Urothelium cell line (cell line): ENCODE data around the gene KRTAP5-9.
"Not testable (repeated sequence)": the region's sequence is repeated elsewhere in the genome, so short reads cannot be mapped to it uniquely, and the experiment has no call there.

Source experiments
- DNase-seq: peaks from one replicate; pipeline ENCODE4 v3.0.0; 2011; ENCODE audit warnings: low spot score, mixed read lengths
- FAIRE-seq: peaks from 2 replicates; lab custom pipeline; 2011; peaks lifted over from hg19 to GRCh38; lab: Jason Lieb, UNC

The KRTAP5-9 gene

GRCh38 chr11:71548120-71548519 is at the start of gene KRTAP5-9:
TSS of gene KRTAP5-9 (plus strand) at chr11:71548420. CDS start at chr11:71548658, 238 bp downstream.
- no peak for FAIRE-seq

DNA sequence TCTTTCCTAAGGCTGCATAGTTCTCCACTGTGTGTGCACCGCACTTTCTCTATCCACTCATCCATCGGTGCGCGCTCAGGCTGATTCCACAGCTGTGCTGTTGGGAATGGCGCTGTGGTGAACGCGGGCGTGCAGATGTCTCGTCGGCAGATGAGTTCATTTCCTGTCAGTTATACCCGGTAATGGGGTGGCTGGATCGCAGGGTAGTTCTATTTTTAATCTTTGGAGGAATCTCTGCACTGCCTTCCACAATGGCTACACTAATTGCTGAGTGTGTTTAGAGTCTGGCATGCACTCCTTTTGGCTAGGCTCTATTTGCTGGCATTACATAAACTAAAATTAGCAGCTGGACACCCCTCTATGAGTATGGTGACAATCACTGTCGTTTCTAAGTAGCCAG is 49.1 kb upstream of the KRTAP5-9 start:
- FAIRE-seq (no peak), DNase-seq (no peak)

More at GRCh38 chr11:71548120-71548519, at the start of gene KRTAP5-9:
- DNase-seq: no peak

GRCh38 chr11:71499546-71499945 is 48.7 kb upstream of the KRTAP5-9 start:
- FAIRE-seq (no peak), DNase-seq (no peak)

DNA sequence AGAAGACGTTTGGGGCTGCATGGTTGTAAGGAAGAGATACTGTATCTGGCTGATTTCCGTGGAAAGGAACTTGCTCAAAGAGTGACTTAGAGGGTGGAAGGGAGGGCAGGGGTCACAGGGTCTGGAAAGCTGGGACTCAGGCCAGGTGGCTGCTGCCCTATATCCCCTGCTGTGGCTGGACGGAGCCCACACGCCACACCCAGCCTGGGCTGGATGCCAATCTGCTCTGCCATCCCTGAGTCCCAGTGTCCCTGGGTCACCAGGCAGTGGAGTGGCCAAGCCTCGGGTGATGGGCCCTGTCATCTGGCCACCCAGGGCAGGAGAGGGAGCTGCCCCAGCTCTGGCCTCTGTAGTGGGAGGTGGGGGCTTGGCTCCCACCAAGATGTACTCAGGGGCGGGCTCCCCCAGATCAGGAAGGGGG is 47.6 kb upstream of the KRTAP5-9 start:
- FAIRE-seq (no peak), DNase-seq (no peak)

- DNase-seq (no peak), FAIRE-seq (no peak)
These were observed 46.9 kb upstream of the KRTAP5-9 start for GRCh38 chr11:71501071-71501985.

GRCh38 chr11:71502026-71502425 is 46.2 kb upstream of the KRTAP5-9 start:
- DNase-seq (no peak), FAIRE-seq (no peak)

GRCh38 chr11:71502871-71503435 is 45.3 kb upstream of the KRTAP5-9 start:
- no peak for FAIRE-seq
- no peak for DNase-seq

DNA sequence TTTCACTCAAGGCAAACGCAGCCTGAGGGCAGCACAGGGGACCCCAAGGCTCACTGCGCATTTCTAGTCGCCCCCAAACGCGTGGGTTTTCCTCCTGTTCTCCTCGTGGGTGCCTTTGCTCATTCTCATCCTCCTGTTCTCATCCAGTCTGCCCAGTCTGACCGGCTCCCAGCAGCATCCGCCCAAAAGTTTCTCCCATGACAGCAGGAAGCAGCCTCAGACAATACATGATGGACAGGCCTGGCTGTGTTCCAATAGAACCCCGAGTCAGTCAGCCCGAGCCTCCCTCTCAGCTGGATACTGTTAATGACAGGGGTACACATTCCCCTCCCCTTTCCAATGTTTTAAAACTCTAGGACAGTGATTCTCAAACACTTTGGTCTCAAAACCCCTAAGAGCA is 43.7 kb upstream of the KRTAP5-9 start:
- FAIRE-seq (no peak), DNase-seq (no peak)

DNA sequence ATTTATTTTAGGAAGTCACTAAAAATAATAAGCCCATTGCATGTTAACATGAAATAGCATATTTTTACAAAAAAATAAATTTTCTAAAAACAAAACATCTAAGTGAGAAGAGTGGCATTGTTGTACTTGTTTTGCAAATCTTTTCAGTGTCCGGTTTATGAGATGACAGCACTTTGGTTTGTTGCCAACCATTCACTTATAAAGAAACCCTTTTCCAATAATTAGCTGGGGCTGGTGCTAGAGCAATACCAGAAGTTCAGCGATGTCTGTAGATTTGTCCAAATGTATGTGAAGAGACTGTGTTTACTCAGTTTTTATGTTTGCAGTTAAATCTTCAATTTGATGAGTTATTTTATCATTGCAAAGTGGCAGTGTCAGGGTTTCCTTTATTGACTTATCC is 43.2 kb upstream of the KRTAP5-9 start:
- DNase-seq (no peak), FAIRE-seq (no peak)

DNA sequence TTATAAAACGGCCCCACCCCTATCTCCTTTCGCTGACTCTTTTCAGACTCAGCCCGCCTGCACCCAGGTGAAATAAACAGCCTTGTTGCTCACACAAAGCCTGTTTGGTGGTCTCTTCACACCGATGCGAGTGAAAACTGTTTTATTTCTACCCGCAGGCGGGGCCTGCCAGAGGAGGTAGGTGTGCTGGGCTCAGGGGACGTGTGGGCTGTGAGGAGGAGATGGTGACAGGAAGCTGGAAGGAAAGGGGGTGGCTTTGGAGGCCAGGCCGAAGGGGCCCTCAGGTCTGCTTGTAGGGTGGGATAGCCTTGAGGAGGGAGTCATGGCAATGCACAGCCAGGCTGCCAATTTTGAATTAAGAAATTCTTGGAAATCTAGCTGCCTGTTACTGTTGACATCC is 42.4 kb upstream of the KRTAP5-9 start:
- DNase-seq (no peak), FAIRE-seq (no peak)

- no peak for DNase-seq
These were observed 41.1 kb upstream of the KRTAP5-9 start for GRCh38 chr11:71507102-71507501.

GRCh38 chr11:71518506-71519471 is 29.4 kb upstream of the KRTAP5-9 start:
- no peak for FAIRE-seq

More at GRCh38 chr11:71507102-71507501, 41.1 kb upstream of the KRTAP5-9 start:
- no peak for FAIRE-seq

DNA sequence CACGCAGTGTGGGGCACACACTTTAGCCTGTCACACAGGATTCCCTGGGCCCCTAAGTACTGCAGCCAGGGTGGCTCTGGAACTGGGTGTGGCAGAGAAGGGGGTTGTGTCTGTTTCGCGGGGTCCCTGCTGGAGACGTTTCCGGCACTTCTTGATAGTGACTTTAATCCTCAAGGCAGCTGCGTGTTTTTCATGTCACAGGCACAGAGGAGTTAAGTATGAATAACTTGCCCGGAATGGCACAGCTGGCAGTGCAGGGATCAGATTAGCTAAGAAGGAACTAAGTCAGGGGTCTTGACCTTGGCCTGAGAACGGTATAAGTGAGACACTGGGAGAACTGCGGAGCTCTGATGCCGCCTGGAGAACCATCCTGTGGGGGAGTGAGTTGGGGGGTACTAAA is 28.7 kb upstream of the KRTAP5-9 start:
- no peak for FAIRE-seq
- DNase-seq: no peak

More at GRCh38 chr11:71518506-71519471, 29.4 kb upstream of the KRTAP5-9 start:
- DNase-seq: no peak

DNA sequence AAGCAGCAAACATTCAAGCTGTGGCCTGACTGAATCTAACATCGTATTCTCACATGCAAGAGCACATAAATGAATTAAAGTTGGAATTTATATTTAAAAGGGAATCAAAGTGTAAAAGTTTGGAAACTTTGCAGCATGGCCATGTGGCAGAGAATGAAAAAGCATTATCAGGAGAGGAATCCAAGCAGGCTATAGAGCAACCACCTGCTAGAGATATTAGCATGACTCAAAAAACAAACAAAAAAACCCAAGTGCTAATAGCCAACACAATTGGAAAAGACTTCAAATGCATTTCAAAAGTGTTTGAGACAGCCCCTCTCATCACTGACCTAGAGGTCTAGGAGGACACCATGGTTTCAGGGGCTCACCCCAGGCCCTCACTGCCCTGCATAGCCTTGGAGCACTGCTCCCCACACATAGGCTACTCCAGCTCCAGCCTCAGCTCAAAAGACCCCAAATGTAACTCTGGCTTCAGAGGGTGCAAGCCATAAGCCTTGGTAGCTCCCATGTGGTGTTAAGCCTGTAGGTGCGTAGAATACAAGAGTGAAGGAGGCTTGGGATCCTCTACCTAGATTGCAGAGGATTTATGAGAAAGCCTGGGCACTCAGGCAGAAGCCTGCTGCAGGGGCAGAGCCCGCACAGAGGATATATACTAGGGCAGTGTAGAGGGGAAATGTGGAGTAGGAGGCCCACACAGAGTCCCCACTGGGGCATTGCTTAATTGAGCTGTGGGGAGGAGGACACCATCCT is 22.9 kb upstream of the KRTAP5-9 start:
- no peak for DNase-seq

GRCh38 chr11:71525938-71526495 is 22.2 kb upstream of the KRTAP5-9 start:
- no peak for DNase-seq
- no peak for FAIRE-seq

More for the DNA sequence above, 22.9 kb upstream of the KRTAP5-9 start:
- no peak for FAIRE-seq

DNA sequence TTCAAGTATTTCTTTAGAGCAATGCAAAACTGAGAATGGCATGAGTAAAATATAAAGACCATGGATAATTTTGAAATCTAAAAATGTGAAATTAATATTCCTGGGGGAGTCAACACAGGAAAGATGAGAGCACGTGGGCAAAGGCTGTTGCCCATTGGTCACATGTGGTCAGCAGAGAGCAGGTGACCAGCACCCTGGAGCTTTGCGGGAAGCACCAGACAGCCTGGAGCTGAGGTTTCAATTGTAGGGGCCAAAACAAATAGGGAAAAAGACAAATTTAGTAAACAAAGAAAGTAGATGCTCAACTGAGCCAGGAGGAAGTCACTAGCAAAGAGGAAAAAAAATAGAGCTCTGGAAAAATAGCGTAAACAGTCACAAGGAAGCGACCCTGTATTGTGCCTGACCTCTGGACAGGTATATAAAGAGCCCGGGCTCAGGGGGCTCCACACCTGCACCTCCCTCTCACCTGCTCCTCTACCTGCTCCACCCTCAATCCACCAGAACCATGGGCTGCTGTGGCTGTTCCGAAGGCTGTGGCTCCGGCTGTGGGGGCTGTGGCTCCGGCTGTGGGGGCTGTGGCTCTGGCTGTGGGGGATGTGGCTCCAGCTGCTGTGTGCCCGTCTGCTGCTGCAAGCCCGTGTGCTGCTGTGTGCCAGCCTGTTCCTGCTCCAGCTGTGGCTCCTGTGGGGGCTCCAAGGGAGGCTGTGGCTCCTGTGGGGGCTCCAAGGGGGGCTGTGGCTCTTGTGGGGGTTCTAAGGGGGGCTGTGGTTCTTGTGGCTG is 21.2 kb upstream of the KRTAP5-9 start, which contains the start of gene KRTAP5-7:
Gene KRTAP5-7, plus strand, starts transcription at position 472 of the 780 bp plus-strand sequence. Its CDS starts 34 bp downstream, at position 506.
- not testable (repeated sequence) for FAIRE-seq, DNase-seq

DNA sequence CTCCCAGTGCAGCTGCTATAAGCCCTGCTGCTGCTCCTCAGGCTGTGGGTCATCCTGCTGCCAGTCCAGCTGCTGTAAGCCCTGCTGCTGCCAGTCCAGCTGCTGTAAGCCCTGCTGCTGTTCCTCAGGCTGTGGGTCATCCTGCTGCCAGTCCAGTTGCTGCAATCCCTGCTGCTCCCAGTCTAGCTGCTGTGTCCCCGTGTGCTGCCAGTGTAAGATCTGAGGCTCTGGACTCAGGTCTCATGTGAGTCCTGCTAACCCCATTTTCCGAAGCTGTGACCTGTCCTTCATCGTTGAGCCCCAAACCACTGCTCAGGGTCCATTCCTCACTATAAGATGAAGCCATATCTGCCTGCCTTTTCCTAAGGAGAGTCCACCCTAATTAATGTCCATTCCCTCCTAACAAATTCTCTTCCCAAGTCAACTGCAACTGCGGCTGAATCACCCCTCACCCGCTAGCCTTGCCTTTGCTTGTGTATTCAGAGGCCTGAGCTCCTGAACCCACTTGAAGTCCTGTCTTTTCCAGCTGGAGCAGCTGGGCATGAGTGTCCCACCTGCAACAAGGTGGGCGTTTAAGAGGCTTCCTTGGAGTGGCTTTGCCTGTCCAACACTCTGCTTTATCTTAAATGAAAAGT is 20.5 kb upstream of the KRTAP5-9 start:
- DNase-seq: no peak
- FAIRE-seq: no peak

- DNase-seq (no peak), FAIRE-seq (no peak)
These were observed 17.6 kb upstream of the KRTAP5-9 start for GRCh38 chr11:71530602-71531001.
